Left lung (tissue), 10 donors: ENCODE results near the gene DDIT3. TPM values are rescaled to one million over a fixed set of nuclear protein-coding genes. Genes with fewer than 3 reads are reported as not detected.

Experiments used
- ATAC-seq: fragments of 200-7000 bp; cut with Tn5 transposase; one replicate; pipeline ENCODE4 v1.9.1; 2020; ENCODE audit warnings: moderate library complexity
- DNase-seq, 4 donors: peaks; one replicate each; pipeline ENCODE4 v3.0.0-alpha.2; 2013 to 2020
- H3K27ac ChIP-seq, 2 donors: fragments of 200-600 bp; sonication (generic) in 1 of 2; one replicate each; pipeline versions ENCODE4 v1.5.0 to v1.8.0; 2020 to 2021
- H3K27me3 ChIP-seq, 2 donors: fragments of 200-600 bp; sonication (generic) in 1 of 2; one replicate each; pipeline versions ENCODE4 v1.5.0 to v1.8.0; 2020 to 2021
- H3K36me3 ChIP-seq, 2 donors: fragments of 200-600 bp; sonication (generic) in 1 of 2; one replicate each; pipeline versions ENCODE4 v1.5.0 to v1.8.0; 2020 to 2021
- H3K4me1 ChIP-seq, 2 donors: fragments of 200-600 bp; one replicate each; pipeline ENCODE4 v1.8.0; 2021
- H3K4me3 ChIP-seq, 2 donors: fragments of 200-600 bp; sonication (generic) in 1 of 2; one replicate each; pipeline versions ENCODE4 v1.5.0 to v1.8.0; 2020 to 2021; ENCODE audit warnings: mild to moderate bottlenecking in 1 of 2
- H3K9me3 ChIP-seq, 2 donors: fragments of 200-600 bp; sonication (generic) in 1 of 2; one replicate each; pipeline versions ENCODE4 v1.5.0 to v1.8.0; 2020 to 2021
- intact Hi-C, 2 donors: fragments of 100-400 bp; cut with DNase I; formaldehyde crosslinking; loops; one replicate each; pipeline versions ENCODE4 v1.11.2 to v1.14.2; 2022
- polyA plus RNA-seq, 6 donors: library from polyadenylated mRNA; unstranded; fragments of 120-200 nt; gene quantifications; one replicate each; pipeline ENCODE4 v1.2.1, GENCODE V29; 2013; ENCODE audit not compliant: insufficient read length in 6 of 6
- total RNA-seq, 2 donors: library from RNA; stranded (reverse); fragmentation: NEBNext Ultra II Directional; extraction: Animal tissue kit (Norgen Biotek cat#: 25700); gene quantifications; one replicate each; pipeline ENCODE4 v1.2.1, GENCODE V29; 2021
- TF ChIP-seq, protein P1 (sequence below), 2 donors: fragments of 200-600 bp; sonication (generic) in 1 of 2; IDR thresholded peaks; one replicate each; pipeline versions ENCODE4 v1.5.0 to v1.8.0; 2021; ENCODE audit warnings: antibody characterized with exemption in 2 of 2
- donor health status: DM: no; HTN: yes; CAD: no.
- donor health status: DM: no; HTN: no; CAD: no.

DDIT3 gene
- total and polyA plus RNA-seq, 8 donors = 16.4 to 29.4 (median 19.3) TPM

DNA sequence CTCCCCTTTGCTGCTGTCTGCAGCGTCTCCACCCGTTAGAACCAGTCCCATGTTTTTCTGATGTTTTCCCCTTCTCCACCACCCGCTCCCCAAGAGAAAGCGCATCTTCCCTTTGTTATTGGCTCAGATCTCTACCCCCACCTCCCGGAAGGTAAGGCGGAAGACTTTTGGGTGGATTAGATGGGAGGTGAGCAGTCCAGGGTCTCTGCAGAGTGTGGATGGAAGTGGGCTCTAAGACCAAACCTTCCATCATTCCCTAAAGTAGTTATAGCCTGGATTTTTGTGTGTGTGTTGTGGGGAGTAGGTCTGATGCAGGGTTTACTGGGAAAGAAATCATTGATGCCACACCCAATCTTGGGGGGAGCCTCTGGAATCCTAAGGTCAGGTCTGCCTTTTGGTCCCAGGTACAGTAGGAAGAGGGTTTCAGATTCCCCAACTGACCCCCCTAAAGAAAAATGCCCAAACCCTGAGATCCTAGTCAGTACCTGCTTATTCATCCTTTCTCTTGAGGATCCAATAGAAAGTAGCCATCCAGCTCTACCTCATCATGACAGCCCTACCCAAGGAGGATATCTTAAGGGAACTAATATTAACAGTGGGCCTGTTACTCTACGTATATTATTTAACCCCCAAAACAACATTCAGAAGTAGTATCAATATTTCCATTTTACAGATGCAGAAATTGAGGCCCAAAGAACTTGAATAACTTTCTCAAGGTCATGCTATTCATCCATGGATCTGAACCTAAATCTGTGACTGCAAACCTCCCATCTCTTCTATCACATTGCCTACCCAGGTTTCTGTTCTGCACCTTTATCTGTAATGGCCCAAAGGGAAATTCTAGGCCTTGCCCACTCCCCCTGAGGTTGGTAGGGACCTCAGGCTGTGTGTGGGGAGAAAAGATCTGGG is 30.6 kb upstream of the DDIT3 start:
- intact Hi-C loops = no loop called here
- no peaks in the 10 kb centered on the region for H3K9me3 ChIP-seq
- peaks cover 8 to 19% of the 10 kb centered on the region in 2 donors for H3K4me1 ChIP-seq
- TF ChIP-seq, protein P1, sequence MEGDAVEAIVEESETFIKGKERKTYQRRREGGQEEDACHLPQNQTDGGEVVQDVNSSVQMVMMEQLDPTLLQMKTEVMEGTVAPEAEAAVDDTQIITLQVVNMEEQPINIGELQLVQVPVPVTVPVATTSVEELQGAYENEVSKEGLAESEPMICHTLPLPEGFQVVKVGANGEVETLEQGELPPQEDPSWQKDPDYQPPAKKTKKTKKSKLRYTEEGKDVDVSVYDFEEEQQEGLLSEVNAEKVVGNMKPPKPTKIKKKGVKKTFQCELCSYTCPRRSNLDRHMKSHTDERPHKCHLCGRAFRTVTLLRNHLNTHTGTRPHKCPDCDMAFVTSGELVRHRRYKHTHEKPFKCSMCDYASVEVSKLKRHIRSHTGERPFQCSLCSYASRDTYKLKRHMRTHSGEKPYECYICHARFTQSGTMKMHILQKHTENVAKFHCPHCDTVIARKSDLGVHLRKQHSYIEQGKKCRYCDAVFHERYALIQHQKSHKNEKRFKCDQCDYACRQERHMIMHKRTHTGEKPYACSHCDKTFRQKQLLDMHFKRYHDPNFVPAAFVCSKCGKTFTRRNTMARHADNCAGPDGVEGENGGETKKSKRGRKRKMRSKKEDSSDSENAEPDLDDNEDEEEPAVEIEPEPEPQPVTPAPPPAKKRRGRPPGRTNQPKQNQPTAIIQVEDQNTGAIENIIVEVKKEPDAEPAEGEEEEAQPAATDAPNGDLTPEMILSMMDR (IDR thresholded peaks at IDR 0.05) = no peak
- H3K4me3 ChIP-seq = no peak overlapping the region
- no peaks in the 10 kb centered on the region for H3K36me3 ChIP-seq
- ATAC-seq = no peak
- DNase-seq = no peak
- H3K27me3 ChIP-seq = peaks cover 9 to 51% of the 10 kb centered on the region in 2 donors
- no peak overlapping the region for H3K27ac ChIP-seq

DNA sequence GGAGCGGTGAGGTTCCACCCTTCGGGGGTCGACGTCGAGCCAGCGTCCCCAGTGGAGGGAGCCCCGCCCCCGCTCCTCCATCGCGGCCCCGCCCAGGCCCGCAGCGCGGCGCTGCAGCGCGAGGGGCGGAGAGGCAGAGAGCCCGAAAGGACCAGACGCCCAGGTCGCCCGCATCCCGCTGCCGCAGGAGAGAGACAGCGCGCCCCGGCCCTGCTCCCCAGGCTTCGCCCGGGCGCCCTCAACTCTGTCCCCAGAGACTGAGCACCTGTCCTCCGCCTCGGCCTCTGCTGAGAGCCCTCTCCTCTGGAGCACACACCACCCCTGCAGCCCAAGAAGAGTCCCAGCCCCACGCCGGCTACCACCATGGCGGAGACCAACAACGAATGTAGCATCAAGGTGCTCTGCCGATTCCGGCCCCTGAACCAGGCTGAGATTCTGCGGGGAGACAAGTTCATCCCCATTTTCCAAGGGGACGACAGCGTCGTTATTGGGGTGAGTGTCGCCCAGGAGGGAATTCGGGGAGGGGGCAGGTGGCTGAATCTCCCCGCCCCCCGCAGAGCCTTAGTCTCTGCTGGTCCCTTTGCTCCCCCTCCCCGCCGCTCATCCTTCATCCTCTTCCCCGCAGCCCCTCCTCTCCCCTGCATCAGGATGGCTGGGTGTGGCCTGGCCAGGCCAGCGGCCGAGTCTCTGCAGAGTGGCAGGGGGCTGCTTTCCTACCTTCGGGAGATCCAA is 29.8 kb upstream of the DDIT3 start, which contains the start of gene KIF5A:
TSS of gene KIF5A (plus strand) at position 136 of the 732 bp plus-strand sequence. CDS start at position 364, 228 bp downstream.
- Histone ChIP-seq H3K27ac (no peak within 1 kb of the TSS), H3K4me1 (peaks cover 16 to 27% of the 10 kb centered on the region in 2 donors), H3K9me3 (no peaks in the 10 kb centered on the region), H3K4me3 (peak within 1 kb of the TSS; percentile 15 to 34), H3K27me3 (peaks cover 9 to 51% of the 10 kb centered on the region in 2 donors), H3K36me3 (no peaks in the 10 kb centered on the region)
- TF ChIP-seq, protein P1 (IDR thresholded peaks at IDR 0.05) = no peak
- ATAC-seq (peak; percentile 8), DNase-seq (peak in 1 of 4 donors; percentile 89)
- intact Hi-C loops = no loop called here

DNA sequence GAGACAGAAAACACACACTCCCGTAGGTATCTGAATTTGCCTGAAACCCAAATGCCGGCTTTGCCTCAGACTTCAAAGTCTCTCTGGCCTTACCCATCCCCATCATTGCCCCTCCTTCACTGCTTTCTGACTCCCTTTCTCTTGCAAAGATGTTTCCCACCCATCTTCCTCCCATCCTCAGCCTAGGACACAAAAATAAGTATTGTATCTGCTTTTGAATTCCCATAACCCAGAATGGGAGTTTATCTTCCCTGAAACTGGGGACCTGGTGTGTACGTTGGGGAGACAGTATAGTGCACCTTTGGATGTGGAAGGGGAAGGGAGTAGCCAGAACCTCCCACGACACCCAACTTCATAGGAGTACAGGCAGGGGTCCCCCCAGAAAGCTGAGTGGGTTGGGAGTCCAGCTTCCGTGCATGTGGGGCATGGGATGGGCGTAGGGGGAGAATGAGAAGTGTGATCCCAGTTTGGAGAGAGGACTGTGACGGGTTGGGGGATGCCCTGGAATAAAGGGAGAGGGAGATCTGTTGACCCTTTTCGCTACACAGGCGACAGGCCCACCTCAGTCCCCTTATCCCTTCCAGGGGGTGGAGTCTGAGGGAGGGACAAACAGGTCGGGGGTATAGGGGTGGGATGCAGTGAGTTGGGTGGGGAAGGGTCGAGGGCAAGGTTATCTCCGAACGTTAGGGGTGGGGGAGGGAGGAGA is 29.0 kb upstream of the DDIT3 start:
- Histone ChIP-seq H3K36me3 (no peaks in the 10 kb centered on the region), H3K27ac (no peak overlapping the region), H3K4me3 (peak overlapping the region; percentile 15 to 34), H3K9me3 (no peaks in the 10 kb centered on the region), H3K27me3 (peaks cover 9 to 51% of the 10 kb centered on the region in 2 donors), H3K4me1 (peaks cover 16 to 34% of the 10 kb centered on the region in 2 donors)
- intact Hi-C loops = no loop called here
- ATAC-seq (no peak), DNase-seq (no peak)
- TF ChIP-seq, protein P1 (IDR thresholded peaks at IDR 0.05) = no peak

DNA sequence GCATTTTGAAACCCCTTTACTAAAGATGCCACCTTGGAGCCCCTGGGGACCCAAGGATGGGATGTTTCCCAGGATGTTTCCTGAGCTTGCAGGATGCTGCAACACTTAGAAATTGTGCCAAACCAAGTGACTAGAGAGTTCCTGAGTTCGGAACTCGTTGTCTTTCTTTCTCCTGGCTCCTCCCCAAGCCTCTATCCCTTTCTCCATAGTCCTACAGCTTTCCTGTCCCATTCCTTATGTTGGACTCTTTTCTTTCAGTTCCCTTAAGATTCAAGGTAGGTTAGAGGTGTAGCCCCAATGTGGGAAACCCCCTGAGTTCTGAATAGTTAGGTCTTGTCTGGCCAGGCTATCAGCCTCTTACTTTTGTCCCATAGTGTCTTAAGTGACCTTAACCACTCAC is 28.2 kb upstream of the DDIT3 start:
- no peaks in the 10 kb centered on the region for H3K9me3 ChIP-seq
- intact Hi-C loops = no loop called here
- H3K27ac ChIP-seq = no peak overlapping the region
- TF ChIP-seq, protein P1 (IDR thresholded peaks at IDR 0.05) = no peak
- no peak overlapping the region for H3K4me3 ChIP-seq
- peaks cover 9 to 45% of the 10 kb centered on the region in 2 donors for H3K27me3 ChIP-seq
- H3K36me3 ChIP-seq = peaks cover 0 to 7% of the 10 kb centered on the region in 2 donors
- no peak for DNase-seq
- peaks cover 16 to 42% of the 10 kb centered on the region in 2 donors for H3K4me1 ChIP-seq
- no peak for ATAC-seq
